ENCODE measurements around the gene SLC4A2. TPM values are rescaled to one million over a fixed set of nuclear protein-coding genes. Genes with fewer than 3 reads are reported as not detected.

SLC4A2 gene
- total RNA-seq, 1 donor from 2014 or later = 182 TPM

- ATAC-seq = no peak
- DNase-seq = no peak
- no peaks in the 10 kb centered on the region for H3K9me3 ChIP-seq
- H3K4me1 ChIP-seq = no peaks in the 10 kb centered on the region
- peaks cover under 1% of the 10 kb centered on the region for H3K27me3 ChIP-seq (ENCODE audit: low read depth)
- intact Hi-C loops (cut with DNase I) = no loop called here
- no peak for TF ChIP-seq CTCF (IDR thresholded peaks at IDR 0.05)
- H3K27ac ChIP-seq = no peak overlapping the region
- H3K4me3 ChIP-seq = no peak overlapping the region
- H3K36me3 ChIP-seq = peaks cover 31% of the 10 kb centered on the region
Measured at GRCh38 chr7:151045262-151045661, 14.1 kb upstream of the SLC4A2 start.

GRCh38 chr7:151045967-151046366, 13.4 kb upstream of the SLC4A2 start:
- no peak for DNase-seq
- no peak for TF ChIP-seq CTCF (IDR thresholded peaks at IDR 0.05)
- H3K4me3 ChIP-seq = no peak overlapping the region
- intact Hi-C loops (cut with DNase I) = no loop called here
- H3K4me1 ChIP-seq = peaks cover 3% of the 10 kb centered on the region
- no peak overlapping the region for H3K27ac ChIP-seq
- H3K36me3 ChIP-seq = peaks cover 31% of the 10 kb centered on the region
- no peak for ATAC-seq
- peaks cover 8% of the 10 kb centered on the region for H3K27me3 ChIP-seq (ENCODE audit: low read depth)
- H3K9me3 ChIP-seq = no peaks in the 10 kb centered on the region

- no peak overlapping the region for H3K27ac ChIP-seq
- ATAC-seq = no peak
- peaks cover 7% of the 10 kb centered on the region for H3K4me1 ChIP-seq
- no peaks in the 10 kb centered on the region for H3K9me3 ChIP-seq
- H3K27me3 ChIP-seq (ENCODE audit: low read depth) = peaks cover 12% of the 10 kb centered on the region
- H3K4me3 ChIP-seq = no peak overlapping the region
- no peak for TF ChIP-seq CTCF (IDR thresholded peaks at IDR 0.05)
- DNase-seq = no peak
- intact Hi-C loops (cut with DNase I) = no loop called here
- H3K36me3 ChIP-seq = peaks cover 27% of the 10 kb centered on the region
Measured at GRCh38 chr7:151046603-151047573, 12.5 kb upstream of the SLC4A2 start.

- ATAC-seq = no peak
Measured at GRCh38 chr7:151047976-151048815, 11.2 kb upstream of the SLC4A2 start, which contains the start of gene ASIC3. ASIC3 (plus strand) TSS chr7:151048531; CDS start chr7:151048886, 355 bp downstream.

More at GRCh38 chr7:151047976-151048815, 11.2 kb upstream of the SLC4A2 start, which contains the start of gene ASIC3:
- TF ChIP-seq CTCF (IDR thresholded peaks at IDR 0.05) = no peak
- Histone ChIP-seq H3K27me3 (ENCODE audit: low read depth) (peaks cover 14% of the 10 kb centered on the region), H3K27ac (no peak within 1 kb of the TSS), H3K36me3 (peaks cover 19% of the 10 kb centered on the region), H3K9me3 (no peaks in the 10 kb centered on the region), H3K4me3 (no peak within 1 kb of the TSS), H3K4me1 (peaks cover 10% of the 10 kb centered on the region)
- no peak for DNase-seq
- intact Hi-C loops (cut with DNase I) = no loop called here

All from lower lobe of right lung (tissue), 2 donors.